Retinal pigment epithelial cell (primary cell): ENCODE measurements around the gene ANKRD10.

Experiments
- DNase-seq: peaks from one replicate; pipeline ENCODE4 v3.0.0-alpha.2; 2010; ENCODE audit warnings: low read depth
- H3K4me3 ChIP-seq: 2 replicates; pipeline ENCODE4 v1.5.1; 2011; ENCODE audit warnings: mild to moderate bottlenecking, low read length, control low read depth, moderate library complexity
- CTCF ChIP-seq: conservative IDR thresholded peaks from 2 replicates; pipeline ENCODE4 v1.5.1; 2011; ENCODE audit warnings: low read depth, low read length, control low read depth, inconsistent platforms

The ANKRD10 gene

DNA sequence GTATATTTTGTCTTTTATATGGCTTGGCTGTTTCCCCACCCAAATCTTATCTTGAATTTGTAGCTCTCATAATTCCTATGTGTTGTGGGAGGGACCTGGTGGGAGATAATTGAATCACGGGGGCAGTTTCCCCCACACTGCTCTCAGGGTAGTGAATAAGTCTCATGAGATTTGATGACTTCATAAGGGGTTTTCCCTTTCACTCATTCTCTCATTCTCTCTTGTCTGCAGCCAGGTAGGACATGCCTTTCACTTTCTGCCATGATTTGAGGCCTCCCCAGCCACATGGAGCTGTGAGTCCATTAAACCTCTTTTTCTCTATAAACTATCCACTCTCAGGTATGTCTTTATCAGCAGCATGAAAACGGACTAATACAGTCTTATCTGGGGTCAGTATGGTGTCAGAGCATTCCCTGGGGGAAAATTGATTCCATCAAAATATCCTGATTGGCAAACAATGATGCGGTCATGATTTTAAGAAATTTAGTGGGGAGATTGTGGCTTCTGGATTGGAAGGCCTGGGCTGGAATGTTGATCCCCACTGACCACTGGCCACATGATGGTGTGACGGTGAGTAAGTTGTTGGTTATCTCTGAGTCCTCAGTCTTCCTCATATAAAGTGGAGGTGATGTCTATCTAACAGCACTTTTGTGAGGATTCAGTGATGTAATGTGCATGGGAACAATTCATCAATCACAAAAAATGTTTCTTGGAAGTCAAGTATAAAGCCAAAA is 27.5 kb upstream of the ANKRD10 start:
- DNase-seq = no peak
- TF ChIP-seq CTCF = no peak
- H3K4me3 ChIP-seq = no peak overlapping the region

- no peak for DNase-seq
- H3K4me3 ChIP-seq = no peak overlapping the region
- no peak for TF ChIP-seq CTCF
Measured at GRCh38 chr13:110938662-110939421, 24.0 kb upstream of the ANKRD10 start.

DNA sequence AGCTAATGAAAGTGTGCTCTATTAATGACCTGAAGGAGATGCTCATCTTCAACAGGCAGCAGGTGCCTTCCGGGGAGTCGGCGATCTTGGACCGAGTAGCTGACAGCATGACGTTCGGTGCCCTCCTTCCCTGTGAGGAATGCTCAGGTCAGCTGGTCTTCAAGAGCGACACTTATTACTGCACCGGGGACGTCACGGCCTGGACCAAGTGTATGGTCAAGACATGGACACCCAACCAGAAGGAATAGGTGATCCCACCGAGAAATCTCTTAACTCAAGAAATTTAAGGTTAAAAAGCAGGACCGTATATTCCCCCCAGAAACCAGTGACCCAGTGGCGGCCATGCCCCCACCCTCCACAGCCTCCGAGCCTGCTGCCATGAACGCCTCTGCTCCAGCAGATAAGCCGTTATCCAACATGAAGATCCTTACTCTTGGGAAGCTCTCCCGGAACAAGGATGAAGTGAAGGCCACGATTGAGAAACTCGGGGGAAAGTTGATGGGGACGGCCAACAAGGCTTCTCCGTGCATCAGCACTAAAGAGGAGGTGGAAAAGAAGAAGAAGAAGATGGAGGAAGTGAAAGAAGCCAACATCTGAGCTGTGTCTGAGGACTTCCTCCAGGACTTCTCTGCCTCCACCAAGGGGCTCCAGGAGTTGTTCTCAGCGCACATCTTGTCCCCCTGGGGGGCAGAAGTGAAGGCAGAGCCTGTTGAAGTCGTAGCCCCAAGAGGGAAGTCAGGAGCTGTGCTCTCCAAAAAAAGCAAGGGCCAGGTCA is 22.8 kb upstream of the ANKRD10 start:
- no peak for TF ChIP-seq CTCF

GRCh38 chr13:110936519-110936918 is 21.6 kb upstream of the ANKRD10 start:
- no peak overlapping the region for H3K4me3 ChIP-seq
- DNase-seq = no peak
- TF ChIP-seq CTCF = no peak

More for the DNA sequence above, 22.8 kb upstream of the ANKRD10 start:
- H3K4me3 ChIP-seq = no peak overlapping the region
- DNase-seq = no peak

DNA sequence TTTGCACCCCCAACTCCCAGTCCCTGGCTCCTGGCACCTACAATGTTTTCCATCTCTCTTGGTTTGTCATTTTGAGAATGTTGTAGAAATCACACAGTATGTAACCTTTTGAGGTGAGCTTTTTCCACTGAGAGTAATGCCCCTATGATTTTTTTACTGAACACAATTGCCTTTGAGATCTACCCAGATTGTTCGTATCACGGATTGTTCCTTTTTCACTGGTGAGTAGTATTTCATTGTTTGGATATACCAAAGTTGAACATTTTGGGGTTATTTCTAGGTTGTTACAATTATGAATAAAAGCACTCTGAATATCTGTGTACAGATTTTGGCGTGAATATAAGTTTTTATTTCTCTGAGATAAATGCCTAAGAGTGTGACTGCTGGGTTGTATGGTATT is 17.7 kb upstream of the ANKRD10 start:
- H3K4me3 ChIP-seq = no peak overlapping the region
- DNase-seq = no peak
- no peak for TF ChIP-seq CTCF

GRCh38 chr13:110929104-110929777 is 14.4 kb upstream of the ANKRD10 start:
- no peak overlapping the region for H3K4me3 ChIP-seq
- TF ChIP-seq CTCF = no peak
- DNase-seq = no peak
